ENCODE measurements around the gene FRMD4A. TPM values are rescaled to one million over a fixed set of nuclear protein-coding genes. Genes with fewer than 3 reads are reported as not detected.
A peak's percentile ranks its signal among the peaks of the same experiment; 100 is the strongest.

FRMD4A gene
- polyA plus RNA-seq, 1 of the 3 experiments (the other 2 are of a cell fraction), result 37.7 TPM

DNA sequence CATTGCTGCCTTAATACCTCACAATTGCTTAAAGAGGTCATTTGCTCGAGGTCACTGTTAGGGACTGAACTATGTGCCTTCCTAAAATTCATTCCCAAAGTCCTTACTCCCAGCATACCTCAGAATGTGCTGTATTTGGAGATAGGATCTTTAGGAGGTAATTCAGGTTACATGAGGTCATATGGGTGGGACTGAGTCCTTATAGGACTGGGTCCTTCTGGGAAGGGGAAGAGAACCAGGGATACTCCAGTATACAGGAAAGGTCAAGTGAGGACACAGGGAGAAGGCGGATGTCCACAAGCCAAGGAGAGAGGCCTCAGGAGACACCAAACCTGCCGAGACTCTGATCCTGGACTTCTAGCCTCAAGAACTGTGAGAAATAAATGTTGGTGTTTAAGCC, 490.7 kb downstream of the FRMD4A start:
- H3K4me2 ChIP-seq, result peak overlapping the region; percentile 55
- no peaks in the 10 kb centered on the region for H4K20me1 ChIP-seq (ENCODE audit: insufficient read depth)
- H3K27ac ChIP-seq (ENCODE audit: low read depth in 2 of 2, low read length in 1 of 2), result peak overlapping the region; percentile 7 to 90; a peak in 2 of 4 replicates
- H3K9me3 ChIP-seq, result no peaks in the 10 kb centered on the region
- H3K79me2 ChIP-seq (ENCODE audit: insufficient read depth), result peaks cover 89% of the 10 kb centered on the region
- peaks cover 12 to 13% of the 10 kb centered on the region in 2 experiments; a peak in 3 of 4 replicates for H3K4me1 ChIP-seq (ENCODE audit: control insufficient read depth in 1 of 2, insufficient read depth in 2 of 2, low read depth in 1 of 2, low read length in 1 of 2)
- POLR2A ChIA-PET, result interaction anchor here (0.7 kb wide), 1 partner anchor 48 kb away, joined by 3 read pairs; no protein-coding TSS in a partner anchor
- H3F3A ChIP-seq (replicated peaks; ENCODE audit: insufficient read depth), result peaks cover 6% of the 10 kb centered on the region
- peak overlapping the region; percentile 23; the same call in 1 of the 2 replicates for H3K9ac ChIP-seq
- H3K27me3 ChIP-seq (ENCODE audit: insufficient read depth), result no peaks in the 10 kb centered on the region
- TF ChIP-seq SIN3A (IDR thresholded peaks at IDR 0.05; ENCODE audit: borderline replicate concordance, low read depth, low read length) (no peak), RXRA (IDR thresholded peaks at IDR 0.05; ENCODE audit: borderline replicate concordance, low read depth) (no peak), MXI1 (IDR thresholded peaks at IDR 0.05; ENCODE audit: low read depth, low read length) (no peak)
- TF ChIP-seq, protein P1, sequence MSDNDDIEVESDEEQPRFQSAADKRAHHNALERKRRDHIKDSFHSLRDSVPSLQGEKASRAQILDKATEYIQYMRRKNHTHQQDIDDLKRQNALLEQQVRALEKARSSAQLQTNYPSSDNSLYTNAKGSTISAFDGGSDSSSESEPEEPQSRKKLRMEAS (IDR thresholded peaks at IDR 0.05; ENCODE audit: low read depth), result peak; percentile 10
- TF ChIP-seq, protein P2, sequence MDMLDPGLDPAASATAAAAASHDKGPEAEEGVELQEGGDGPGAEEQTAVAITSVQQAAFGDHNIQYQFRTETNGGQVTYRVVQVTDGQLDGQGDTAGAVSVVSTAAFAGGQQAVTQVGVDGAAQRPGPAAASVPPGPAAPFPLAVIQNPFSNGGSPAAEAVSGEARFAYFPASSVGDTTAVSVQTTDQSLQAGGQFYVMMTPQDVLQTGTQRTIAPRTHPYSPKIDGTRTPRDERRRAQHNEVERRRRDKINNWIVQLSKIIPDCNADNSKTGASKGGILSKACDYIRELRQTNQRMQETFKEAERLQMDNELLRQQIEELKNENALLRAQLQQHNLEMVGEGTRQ (IDR thresholded peaks at IDR 0.05; ENCODE audit: borderline replicate concordance, low read depth, low read length), result no peak
- TF ChIP-seq, protein P3, sequence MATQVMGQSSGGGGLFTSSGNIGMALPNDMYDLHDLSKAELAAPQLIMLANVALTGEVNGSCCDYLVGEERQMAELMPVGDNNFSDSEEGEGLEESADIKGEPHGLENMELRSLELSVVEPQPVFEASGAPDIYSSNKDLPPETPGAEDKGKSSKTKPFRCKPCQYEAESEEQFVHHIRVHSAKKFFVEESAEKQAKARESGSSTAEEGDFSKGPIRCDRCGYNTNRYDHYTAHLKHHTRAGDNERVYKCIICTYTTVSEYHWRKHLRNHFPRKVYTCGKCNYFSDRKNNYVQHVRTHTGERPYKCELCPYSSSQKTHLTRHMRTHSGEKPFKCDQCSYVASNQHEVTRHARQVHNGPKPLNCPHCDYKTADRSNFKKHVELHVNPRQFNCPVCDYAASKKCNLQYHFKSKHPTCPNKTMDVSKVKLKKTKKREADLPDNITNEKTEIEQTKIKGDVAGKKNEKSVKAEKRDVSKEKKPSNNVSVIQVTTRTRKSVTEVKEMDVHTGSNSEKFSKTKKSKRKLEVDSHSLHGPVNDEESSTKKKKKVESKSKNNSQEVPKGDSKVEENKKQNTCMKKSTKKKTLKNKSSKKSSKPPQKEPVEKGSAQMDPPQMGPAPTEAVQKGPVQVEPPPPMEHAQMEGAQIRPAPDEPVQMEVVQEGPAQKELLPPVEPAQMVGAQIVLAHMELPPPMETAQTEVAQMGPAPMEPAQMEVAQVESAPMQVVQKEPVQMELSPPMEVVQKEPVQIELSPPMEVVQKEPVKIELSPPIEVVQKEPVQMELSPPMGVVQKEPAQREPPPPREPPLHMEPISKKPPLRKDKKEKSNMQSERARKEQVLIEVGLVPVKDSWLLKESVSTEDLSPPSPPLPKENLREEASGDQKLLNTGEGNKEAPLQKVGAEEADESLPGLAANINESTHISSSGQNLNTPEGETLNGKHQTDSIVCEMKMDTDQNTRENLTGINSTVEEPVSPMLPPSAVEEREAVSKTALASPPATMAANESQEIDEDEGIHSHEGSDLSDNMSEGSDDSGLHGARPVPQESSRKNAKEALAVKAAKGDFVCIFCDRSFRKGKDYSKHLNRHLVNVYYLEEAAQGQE (IDR thresholded peaks at IDR 0.05; ENCODE audit: low read depth, low read length), result no peak
- DNase-seq, result no peak
- H3K36me3 ChIP-seq (replicated peaks in 1 of 2; ENCODE audit: control insufficient read depth in 1 of 2, insufficient read depth in 2 of 2, low read length in 1 of 2), result peaks cover 0 to 6% of the 10 kb centered on the region in 2 experiments
- H3K9me2 ChIP-seq, result no peaks in the 10 kb centered on the region
- WGBS (ENCODE audit: low lambda C conversion rate), result 83% methylated on average over 3 of the region's 3 CpGs
- CTCF ChIA-PET, result no interaction called here
- no peak overlapping the region for H2AFZ ChIP-seq (ENCODE audit: low read depth)
- H3K4me3 ChIP-seq (ENCODE audit: low read depth in 2 of 2, low read length in 1 of 2), result no peak overlapping the region

DNA sequence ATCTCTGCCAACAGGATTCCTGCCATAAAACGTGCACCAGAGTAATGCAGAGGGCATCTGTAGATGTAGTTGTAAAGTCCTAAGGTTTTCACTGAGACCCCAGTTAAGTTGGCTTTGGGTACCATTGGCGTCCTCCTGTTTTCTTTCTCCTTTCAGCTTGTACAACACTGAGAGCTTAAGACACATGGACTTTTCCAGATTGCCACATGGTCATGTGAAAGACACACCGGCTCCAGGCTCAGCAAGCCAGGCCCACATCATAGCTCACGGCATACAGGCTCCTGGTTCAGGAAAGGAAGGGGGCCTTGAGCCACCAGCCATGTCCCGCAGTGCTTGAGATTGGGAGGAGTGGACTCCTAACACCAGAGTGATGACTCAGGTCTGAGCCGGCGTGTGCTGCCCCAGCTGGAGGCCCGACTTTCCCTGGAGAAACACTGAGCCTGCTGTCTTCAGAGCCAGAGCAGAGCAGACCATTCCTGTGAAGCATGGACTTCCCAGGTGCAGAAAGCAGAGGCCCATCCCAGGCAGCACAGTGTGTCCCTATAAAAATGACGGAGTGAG, 491.2 kb downstream of the FRMD4A start:
- Histone ChIP-seq H3K4me2 (peak overlapping the region; percentile 55), H3K27ac (ENCODE audit: low read depth in 2 of 2, low read length in 1 of 2) (peak overlapping the region in 1 of 2 experiments; percentile 90; a peak in 2 of 4 replicates), H3K9me3 (no peaks in the 10 kb centered on the region), H3K4me3 (ENCODE audit: low read depth in 2 of 2, low read length in 1 of 2) (no peak overlapping the region), H3F3A (replicated peaks; ENCODE audit: insufficient read depth) (peaks cover 9% of the 10 kb centered on the region), H3K9me2 (no peaks in the 10 kb centered on the region), H3K4me1 (ENCODE audit: control insufficient read depth in 1 of 2, insufficient read depth in 2 of 2, low read depth in 1 of 2, low read length in 1 of 2) (peaks cover 17 to 19% of the 10 kb centered on the region in 2 experiments; a peak in 3 of 4 replicates), H2AFZ (ENCODE audit: low read depth) (no peak overlapping the region), H3K79me2 (ENCODE audit: insufficient read depth) (peaks cover 85% of the 10 kb centered on the region), H3K9ac (peak overlapping the region; percentile 23; the same call in 1 of the 2 replicates), H4K20me1 (ENCODE audit: insufficient read depth) (no peaks in the 10 kb centered on the region), H3K27me3 (ENCODE audit: insufficient read depth) (no peaks in the 10 kb centered on the region), H3K36me3 (replicated peaks in 1 of 2; ENCODE audit: control insufficient read depth in 1 of 2, insufficient read depth in 2 of 2, low read length in 1 of 2) (peaks cover 0 to 5% of the 10 kb centered on the region in 2 experiments)
- WGBS (ENCODE audit: low lambda C conversion rate), result 69% methylated on average over 3 of the region's 9 CpGs
- ChIA-PET CTCF (no interaction called here), POLR2A (no interaction called here)
- DNase-seq, result no peak
- peak in 1 of 2 experiments; percentile 17; a peak in 1 of 4 replicates for TF ChIP-seq EP300 (IDR thresholded peaks at IDR 0.05; ENCODE audit: borderline replicate concordance in 1 of 2, low read depth in 1 of 2, low read length in 1 of 2)
- TF ChIP-seq, protein P4, sequence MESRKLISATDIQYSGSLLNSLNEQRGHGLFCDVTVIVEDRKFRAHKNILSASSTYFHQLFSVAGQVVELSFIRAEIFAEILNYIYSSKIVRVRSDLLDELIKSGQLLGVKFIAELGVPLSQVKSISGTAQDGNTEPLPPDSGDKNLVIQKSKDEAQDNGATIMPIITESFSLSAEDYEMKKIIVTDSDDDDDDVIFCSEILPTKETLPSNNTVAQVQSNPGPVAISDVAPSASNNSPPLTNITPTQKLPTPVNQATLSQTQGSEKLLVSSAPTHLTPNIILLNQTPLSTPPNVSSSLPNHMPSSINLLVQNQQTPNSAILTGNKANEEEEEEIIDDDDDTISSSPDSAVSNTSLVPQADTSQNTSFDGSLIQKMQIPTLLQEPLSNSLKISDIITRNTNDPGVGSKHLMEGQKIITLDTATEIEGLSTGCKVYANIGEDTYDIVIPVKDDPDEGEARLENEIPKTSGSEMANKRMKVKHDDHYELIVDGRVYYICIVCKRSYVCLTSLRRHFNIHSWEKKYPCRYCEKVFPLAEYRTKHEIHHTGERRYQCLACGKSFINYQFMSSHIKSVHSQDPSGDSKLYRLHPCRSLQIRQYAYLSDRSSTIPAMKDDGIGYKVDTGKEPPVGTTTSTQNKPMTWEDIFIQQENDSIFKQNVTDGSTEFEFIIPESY (IDR thresholded peaks at IDR 0.05; ENCODE audit: borderline replicate concordance, low read depth), result no peak
- TF ChIP-seq FOSL2 (IDR thresholded peaks at IDR 0.05; ENCODE audit: borderline replicate concordance, low read depth), result peak; percentile 71; the same call in 1 of the 2 replicates
- no peak for TF ChIP-seq RCOR1 (IDR thresholded peaks at IDR 0.05; ENCODE audit: low read length)
- TF ChIP-seq, protein P1 (IDR thresholded peaks at IDR 0.05; ENCODE audit: low read depth), result peak; percentile 81
- peak; percentile 54; the same call in 1 of the 2 replicates for TF ChIP-seq JUND (IDR thresholded peaks at IDR 0.05)
- TF ChIP-seq, protein P3 (IDR thresholded peaks at IDR 0.05; ENCODE audit: low read depth, low read length), result no peak
- TF ChIP-seq TCF12 (IDR thresholded peaks at IDR 0.05), result peak; percentile 64; the same call in 1 of the 2 replicates
- peak; percentile 45; the same call in 1 of the 2 replicates for TF ChIP-seq SIN3A (IDR thresholded peaks at IDR 0.05; ENCODE audit: borderline replicate concordance, low read depth, low read length)
